ENCODE results near the gene UBXN10. TPM values are rescaled to one million over a fixed set of nuclear protein-coding genes. Genes with fewer than 3 reads are reported as not detected.

UBXN10 gene
- total and polyA plus RNA-seq, 2 of the 8 experiments (the other 6 are each of a cell fraction or from before 2014, with no cell fraction given) = 0.43 to 0.68 TPM

GRCh38 chr1:20220036-20220435, 34.1 kb downstream of the UBXN10 start:
- H3K23ac ChIP-seq (ENCODE audit: insufficient read length) = no peak overlapping the region
- no peaks in the 10 kb centered on the region for H3K4me1 ChIP-seq (replicated peaks in 1 of 4; ENCODE audit: control insufficient read depth in 3 of 4, insufficient read depth in 4 of 4, low read length in 3 of 4)
- H2AFZ ChIP-seq (ENCODE audit: low read length) = no peak overlapping the region
- H3K9ac ChIP-seq (replicated peaks in 1 of 4; ENCODE audit: extremely low read depth in 1 of 4, low read depth in 3 of 4, low read length in 3 of 4) = no peak overlapping the region
- H3K14ac ChIP-seq (ENCODE audit: insufficient read length) = no peak overlapping the region
- H3K79me1 ChIP-seq (ENCODE audit: low read depth, low read length) = no peaks in the 10 kb centered on the region
- no peaks in the 10 kb centered on the region for H3K9me3 ChIP-seq (ENCODE audit: insufficient read depth in 2 of 2, low read depth in 1 of 2, low read length in 1 of 2)
- no peak overlapping the region for H3K56ac ChIP-seq (replicated peaks; ENCODE audit: insufficient read length, low read depth, low read length)
- H2BK120ac ChIP-seq (replicated peaks; ENCODE audit: low read depth, low read length) = no peak overlapping the region
- H2BK12ac ChIP-seq (ENCODE audit: low read depth, low read length) = no peak overlapping the region
- H3K23me2 ChIP-seq (ENCODE audit: low read depth, low read length) = no peaks in the 10 kb centered on the region; the same call in 1 of the 2 replicates
- H2BK15ac ChIP-seq (ENCODE audit: low read length) = no peak overlapping the region
- no peak for FAIRE-seq
- H4K5ac ChIP-seq (ENCODE audit: insufficient read length, low read depth, low read length) = no peak overlapping the region
- no peak overlapping the region for H2BK20ac ChIP-seq (ENCODE audit: low read length)
- no peak overlapping the region for H4K91ac ChIP-seq (replicated peaks; ENCODE audit: insufficient read length, low read length)
- CTCF ChIA-PET (ENCODE audit: partially characterized antibody) = interaction anchor here (0.7 to 2.3 kb wide), 8 partner anchors 8 to 274 kb away, joined by 3 to 8 read pairs (median 4); no protein-coding TSS in a partner anchor
- no peak overlapping the region for H4K8ac ChIP-seq (ENCODE audit: extremely low read depth, insufficient read depth, low read length)
- H3K4me3 ChIP-seq (ENCODE audit: extremely low read depth in 1 of 4, insufficient read depth in 2 of 4, low read depth in 3 of 4, low read length in 4 of 4) = no peak overlapping the region
- H3K27me3 ChIP-seq (replicated peaks in 1 of 4; ENCODE audit: control insufficient read depth in 3 of 4, extremely low read depth in 1 of 4, insufficient read depth in 3 of 4, low read length in 3 of 4) = peaks cover 0 to 5% (median 4%) of the 10 kb centered on the region in 4 experiments; a peak in 3 of 7 replicates
- H3K18ac ChIP-seq (ENCODE audit: extremely low read depth, low read length) = no peak overlapping the region
- H4K20me1 ChIP-seq (replicated peaks in 1 of 2; ENCODE audit: control insufficient read depth in 1 of 2, insufficient read depth in 2 of 2, low read length in 2 of 2) = no peaks in the 10 kb centered on the region
- no peak overlapping the region for H3K4ac ChIP-seq (replicated peaks; ENCODE audit: insufficient read length, low read depth, low read length)
- H2AK5ac ChIP-seq (ENCODE audit: low read depth, low read length) = no peak overlapping the region
- no peaks in the 10 kb centered on the region for H3K79me2 ChIP-seq (ENCODE audit: control insufficient read depth in 1 of 2, insufficient read depth in 2 of 2, low read length in 2 of 2)
- H3K4me2 ChIP-seq (ENCODE audit: insufficient read depth in 1 of 2, low read depth in 2 of 2, low read length in 2 of 2) = no peak overlapping the region
- POLR2A ChIA-PET (ENCODE audit: partially characterized antibody) = interaction anchor here (0.7 kb wide), 1 partner anchor 133 kb away, joined by 3 read pairs; no protein-coding TSS in a partner anchor
- no peak for DNase-seq (ENCODE audit: low read depth in 1 of 2, low spot score in 2 of 2)
- 87% methylated on average over 5 of the region's 5 CpGs; no CpG with 5 or more reads in 1 of the 2 experiments for WGBS, 2 experiments (ENCODE audit: extremely low coverage in 1 of 2, insufficient coverage in 1 of 2, insufficient read length in 1 of 2, insufficient replicate concordance in 2 of 2, low coverage in 1 of 2, low lambda C conversion rate in 2 of 2, missing lambda C conversion rate in 1 of 2)
- no peaks in the 10 kb centered on the region for H3K36me3 ChIP-seq (ENCODE audit: control insufficient read depth in 2 of 4, insufficient read depth in 4 of 4, low read length in 3 of 4)
- H2BK5ac ChIP-seq (ENCODE audit: low read depth, low read length) = no peak overlapping the region
- H3K27ac ChIP-seq (ENCODE audit: low read depth, low read length) = no peak overlapping the region
- TF ChIP-seq RFX5 (IDR thresholded peaks at IDR 0.05; ENCODE audit: borderline replicate concordance, low read depth, low read length) = no peak
- TF ChIP-seq SIX5 (IDR thresholded peaks at IDR 0.05; ENCODE audit: low read depth, low read length) = no peak
- no peak for TF ChIP-seq CTCF (IDR thresholded peaks at IDR 0.05; ENCODE audit: control extremely low read depth in 1 of 3, insufficient read depth in 1 of 3, low read depth in 1 of 3, low read length in 3 of 3)
- no peak for TF ChIP-seq SP4 (IDR thresholded peaks at IDR 0.05; ENCODE audit: low read length)
- no peak for TF ChIP-seq ASH2L (IDR thresholded peaks at IDR 0.05; ENCODE audit: low read length)
- TF ChIP-seq KDM4A (IDR thresholded peaks at IDR 0.05; ENCODE audit: low read depth, low read length, severe bottlenecking) = no peak
- TF ChIP-seq YY1 (IDR thresholded peaks at IDR 0.05; ENCODE audit: low read depth, low read length) = no peak
- TF ChIP-seq RAD21 (IDR thresholded peaks at IDR 0.05 in 1 of 2, conservative IDR thresholded peaks at IDR 0.05 in 1 of 2; ENCODE audit: low read depth in 2 of 2, low read length in 2 of 2) = no peak
- no peak for TF ChIP-seq RNF2 (IDR thresholded peaks at IDR 0.05; ENCODE audit: borderline replicate concordance, low read depth, low read length, missing control alignments, poor library complexity, severe bottlenecking)
- no peak for TF ChIP-seq RBBP5 (IDR thresholded peaks at IDR 0.05; ENCODE audit: borderline replicate concordance, low read depth, low read length)
- no peak for TF ChIP-seq GTF2F1 (IDR thresholded peaks at IDR 0.05; ENCODE audit: borderline replicate concordance, low read depth, low read length)
